Ovary (tissue), 9 donors: ENCODE results near the gene AGFG2. TPM values are rescaled to one million over a fixed set of nuclear protein-coding genes. Genes with fewer than 3 reads are reported as not detected.
A peak's percentile ranks its signal among the peaks of the same experiment; 100 is the strongest.
"Not testable (repeated sequence)": the region's sequence is repeated elsewhere in the genome, so short reads cannot be mapped to it uniquely, and the experiment has no call there.

Experiments
- DNase-seq, 5 donors: peaks; one replicate each; pipeline ENCODE4 v3.0.0-alpha.2; 2019 to 2020
- H3K27ac ChIP-seq, 2 donors: fragments of 200-600 bp; one replicate each; pipeline versions ENCODE4 v1.5.1 to v1.8.0; 2019 to 2022
- H3K27me3 ChIP-seq: fragments of 200-600 bp; one replicate; pipeline ENCODE4 v1.8.0; 2022
- H3K36me3 ChIP-seq: fragments of 200-600 bp; sonication (generic); one replicate; pipeline ENCODE4 v1.5.1; 2019
- H3K4me1 ChIP-seq: one replicate; pipeline ENCODE4 v1.8.1; 2013; ENCODE audit warnings: mild to moderate bottlenecking, moderate library complexity; ENCODE audit not compliant: insufficient read depth
- H3K4me3 ChIP-seq: fragments of 200-600 bp; sonication (generic); one replicate; pipeline ENCODE4 v1.5.1; 2017
- H3K9me3 ChIP-seq, 2 donors: fragments of 200-600 bp in 1 of 2; sonication (generic) in 1 of 2; one replicate each; pipeline versions ENCODE4 v1.5.1 to v1.8.1; 2013 to 2019; ENCODE audit warnings: mild to moderate bottlenecking in 1 of 2, moderate library complexity in 1 of 2
- EP300 ChIP-seq: sonication (generic); formaldehyde crosslinking; IDR thresholded peaks from one replicate; pipeline ENCODE4 v1.6.1; 2017; ENCODE audit warnings: antibody characterized with exemption
- POLR2A ChIP-seq: fragments of 450-650 bp; IDR thresholded peaks from one replicate; pipeline ENCODE4 v1.6.1; 2017; ENCODE audit warnings: antibody characterized with exemption, mild to moderate bottlenecking, moderate library complexity
- WGBS, 3 donors: extraction: QIAGEN DNeasy Blood & Tissue Kit in 1 of 3; methylation state at CpG; one replicate each; pipeline versions ENCODE4 v1.1.5 to v1.1.7; 2013 to 2017; 5-methylcytosine and 5-hydroxymethylcytosine counted together
- intact Hi-C, 4 donors: fragments of 100-400 bp; cut with DNase I; formaldehyde crosslinking; loops; one replicate each; pipeline versions ENCODE4 v1.11.0 to v1.15.1; 2022 to 2023
- polyA plus RNA-seq, 2 donors: library from polyadenylated mRNA; stranded (reverse); fragments of 200-250 nt in 1 of 2; fragments of 350-450 nt in 1 of 2; fragmentation: Illumina TruSeq in 1 of 2; extraction: RNeasy Lipid Tissue Mini Kit (QIAGEN cat#74804) in 1 of 2; gene quantifications; one replicate each; pipeline ENCODE4 v1.2.3, GENCODE V29; 2013 to 2014
- total RNA-seq, 7 donors: library from RNA; depleted of rRNA in 2 of 7; stranded (reverse); fragments of >200 nt in 2 of 7; fragmentation: NEBNext Ultra II Directional in 3 of 7; extraction: Animal tissue kit (Norgen Biotek cat#: 25700) in 3 of 7; gene quantifications; one replicate each; pipeline versions ENCODE4 v1.1.0 to v1.2.4, GENCODE V29; 2016 to 2023
- TF ChIP-seq, protein P1 (sequence below), 3 donors: fragments of 450-650 bp in 2 of 3; fragments of 200-600 bp in 1 of 3; IDR thresholded peaks; one replicate each; pipeline versions ENCODE4 v1.5.1 to v1.8.0; 2016 to 2022; ENCODE audit warnings: antibody characterized with exemption in 3 of 3, mild to moderate bottlenecking in 1 of 3
- donor health status: DM: no; HTN: no; CAD: no; lungs with moderate emphysema.
- donor health status: DM: no; HTN: no; CAD: no.
- donor health status: Bipolar disorder and iron deficiency.
- donor health status: DM: yes; HTN: yes; CAD: no.
- donor health status: DM: no; HTN: no; CAD: no.
- donor health status: DM: yes; HTN: yes; CAD: no.

The AGFG2 gene
- total and polyA plus RNA-seq, 9 donors = 10.0 to 115 (median 55.9) TPM

DNA sequence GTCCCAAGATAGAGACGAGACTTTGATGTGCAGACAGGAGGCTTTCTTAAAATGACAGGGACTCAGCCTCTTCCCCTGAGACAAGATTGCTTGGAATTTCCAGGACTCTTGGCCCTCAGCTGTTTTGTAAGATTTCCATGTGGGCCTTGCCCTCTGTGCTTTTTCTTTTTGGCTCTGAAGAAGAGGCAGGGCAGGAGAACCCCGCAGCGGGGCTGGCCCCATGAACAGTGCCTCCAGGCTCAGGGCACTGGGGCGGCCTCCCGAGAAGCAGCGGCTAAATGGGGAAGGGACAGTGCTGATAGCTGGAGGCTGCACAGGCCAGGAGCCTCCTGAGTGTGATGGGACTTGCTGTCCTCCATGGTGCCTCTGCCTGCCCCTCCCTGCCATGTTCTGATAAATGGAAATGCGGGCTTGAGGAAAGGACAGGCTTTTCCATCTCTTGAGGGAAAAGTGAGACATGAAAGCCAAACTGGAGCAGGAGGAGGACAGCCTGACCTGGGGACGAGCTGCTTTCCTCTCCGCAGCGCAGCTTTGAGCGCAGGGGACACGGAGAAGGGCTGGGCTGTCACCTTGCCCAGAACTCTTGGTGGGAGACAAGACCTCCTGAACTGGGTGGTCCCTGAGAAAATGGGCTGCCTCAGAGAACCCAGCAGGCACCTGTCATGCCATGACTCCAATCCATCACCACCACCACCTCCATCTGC lies 22.6 kb downstream of the AGFG2 start:
- Histone ChIP-seq H3K36me3 (no peaks in the 10 kb centered on the region), H3K4me3 (no peak overlapping the region), H3K9me3 (no peaks in the 10 kb centered on the region), H3K27ac (no peak overlapping the region), H3K27me3 (no peaks in the 10 kb centered on the region), H3K4me1 (no peaks in the 10 kb centered on the region)
- intact Hi-C loops = loop anchor here (5.0 kb wide), 4 partner anchors 89 to 131 kb away; partner anchors contain the start of gene GIGYF1 (in 1 of the 4)
- no peak for TF ChIP-seq POLR2A
- DNase-seq = no peak
- 95% methylated on average over 12 of the region's 12 CpGs for WGBS, 3 donors

GRCh38 chr7:100562195-100563099 lies 23.4 kb downstream of the AGFG2 start:
- Histone ChIP-seq H3K36me3 (no peaks in the 10 kb centered on the region), H3K4me3 (no peak overlapping the region), H3K9me3 (no peaks in the 10 kb centered on the region), H3K27me3 (no peaks in the 10 kb centered on the region), H3K4me1 (peaks cover 6% of the 10 kb centered on the region), H3K27ac (no peak overlapping the region)
- TF ChIP-seq POLR2A = no peak
- TF ChIP-seq, protein P1, sequence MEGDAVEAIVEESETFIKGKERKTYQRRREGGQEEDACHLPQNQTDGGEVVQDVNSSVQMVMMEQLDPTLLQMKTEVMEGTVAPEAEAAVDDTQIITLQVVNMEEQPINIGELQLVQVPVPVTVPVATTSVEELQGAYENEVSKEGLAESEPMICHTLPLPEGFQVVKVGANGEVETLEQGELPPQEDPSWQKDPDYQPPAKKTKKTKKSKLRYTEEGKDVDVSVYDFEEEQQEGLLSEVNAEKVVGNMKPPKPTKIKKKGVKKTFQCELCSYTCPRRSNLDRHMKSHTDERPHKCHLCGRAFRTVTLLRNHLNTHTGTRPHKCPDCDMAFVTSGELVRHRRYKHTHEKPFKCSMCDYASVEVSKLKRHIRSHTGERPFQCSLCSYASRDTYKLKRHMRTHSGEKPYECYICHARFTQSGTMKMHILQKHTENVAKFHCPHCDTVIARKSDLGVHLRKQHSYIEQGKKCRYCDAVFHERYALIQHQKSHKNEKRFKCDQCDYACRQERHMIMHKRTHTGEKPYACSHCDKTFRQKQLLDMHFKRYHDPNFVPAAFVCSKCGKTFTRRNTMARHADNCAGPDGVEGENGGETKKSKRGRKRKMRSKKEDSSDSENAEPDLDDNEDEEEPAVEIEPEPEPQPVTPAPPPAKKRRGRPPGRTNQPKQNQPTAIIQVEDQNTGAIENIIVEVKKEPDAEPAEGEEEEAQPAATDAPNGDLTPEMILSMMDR (IDR thresholded peaks at IDR 0.05) = no peak
- no peak for TF ChIP-seq EP300
- 87 to 89% (median 88%) methylated on average over 26 of the region's 26 CpGs for WGBS, 3 donors
- intact Hi-C loops = loop anchor here (5.0 kb wide), 4 partner anchors 90 to 130 kb away; partner anchors contain the start of gene GIGYF1 (in 1 of the 4)
- DNase-seq = peak in 1 of 5 donors; percentile 46

DNA sequence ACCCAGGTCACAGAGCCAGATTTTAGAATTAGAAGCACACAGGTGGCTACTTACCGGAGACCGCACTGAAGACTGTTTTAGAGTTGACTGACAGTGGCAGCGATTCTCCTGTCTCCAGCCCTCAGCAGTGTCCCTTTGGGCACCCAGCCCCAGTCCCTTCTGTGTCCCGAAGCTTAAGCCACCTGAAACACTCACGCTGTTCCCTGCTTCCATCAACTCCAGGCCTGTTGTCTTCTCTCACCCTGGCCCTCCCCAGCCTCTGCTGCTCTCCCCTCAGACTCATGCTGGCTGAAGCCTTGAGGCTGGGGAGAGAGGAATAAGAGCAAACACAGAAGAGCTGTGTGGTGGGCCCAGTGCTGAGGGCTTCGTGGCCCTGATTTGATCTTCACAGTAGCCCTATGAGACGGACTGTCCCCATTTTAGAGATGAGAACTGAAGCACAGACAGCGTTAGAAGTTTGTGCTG lies 24.1 kb downstream of the AGFG2 start:
- Histone ChIP-seq H3K27ac (no peak overlapping the region), H3K36me3 (no peaks in the 10 kb centered on the region), H3K4me1 (peaks cover 11% of the 10 kb centered on the region), H3K9me3 (no peaks in the 10 kb centered on the region), H3K27me3 (no peaks in the 10 kb centered on the region), H3K4me3 (no peak overlapping the region)
- 91 to 96% (median 91%) methylated on average over 8 of the region's 8 CpGs for WGBS, 3 donors
- TF ChIP-seq EP300 (no peak), POLR2A (no peak)
- TF ChIP-seq, protein P1 (IDR thresholded peaks at IDR 0.05) = no peak
- intact Hi-C loops = loop anchor here (5.0 kb wide), 4 partner anchors 91 to 129 kb away; partner anchors contain the start of gene GIGYF1 (in 1 of the 4)
- no peak for DNase-seq

- intact Hi-C loops = loop anchor here (5.0 kb wide), 4 partner anchors 92 to 128 kb away; partner anchors contain the start of gene GIGYF1 (in 1 of the 4)
- DNase-seq = peak; percentile 74 to 88 (median 85)
Observed at GRCh38 chr7:100563809-100564400, 24.9 kb downstream of the AGFG2 start.

GRCh38 chr7:100564405-100564804 lies 25.4 kb downstream of the AGFG2 start:
- not testable (repeated sequence) for H3K9me3 ChIP-seq, DNase-seq, H3K27me3 ChIP-seq, H3K36me3 ChIP-seq, H3K4me3 ChIP-seq
- intact Hi-C loops = loop anchor here (5.0 kb wide), 4 partner anchors 92 to 128 kb away; partner anchors contain the start of gene GIGYF1 (in 1 of the 4)
- peaks cover 15% of the 10 kb centered on the region for H3K4me1 ChIP-seq
- peak overlapping the region in 1 of 2 donors; percentile 18 for H3K27ac ChIP-seq
- WGBS, 3 donors = 82 to 86% (median 85%) methylated on average over 6 of the region's 6 CpGs

More at GRCh38 chr7:100563809-100564400, 24.9 kb downstream of the AGFG2 start:
- TF ChIP-seq EP300 = no peak
- TF ChIP-seq, protein P1 (IDR thresholded peaks at IDR 0.05) = peak; percentile 79 to 90 (median 87)
- TF ChIP-seq POLR2A = no peak
- H3K27ac ChIP-seq = peak overlapping the region in 1 of 2 donors; percentile 18
- no peak overlapping the region for H3K4me3 ChIP-seq
- peaks cover 15% of the 10 kb centered on the region for H3K4me1 ChIP-seq
- H3K9me3 ChIP-seq = no peaks in the 10 kb centered on the region
- H3K27me3 ChIP-seq = no peaks in the 10 kb centered on the region
- WGBS, 3 donors = 36 to 42% (median 41%) methylated on average over 11 to 12 of the region's 12 CpGs
- no peaks in the 10 kb centered on the region for H3K36me3 ChIP-seq
